IgD-negative memory B cell (primary cell): ENCODE measurements around the gene TAF8. TPM values are rescaled to one million over a fixed set of nuclear protein-coding genes. Genes with fewer than 3 reads are reported as not detected.

Experiments
- H3K27ac Mint-ChIP-seq, 3 donors: one replicate each; pipeline ENCODE4 v1.8.0; 2020 to 2022; ENCODE audit warnings: mild to moderate bottlenecking in 3 of 3, mixed read lengths in 3 of 3, moderate library complexity in 1 of 3
- H3K27me3 Mint-ChIP-seq: one replicate; pipeline ENCODE4 v1.8.0; 2021; ENCODE audit warnings: mixed read lengths
- H3K36me3 Mint-ChIP-seq: one replicate; pipeline ENCODE4 v1.8.0; 2020; ENCODE audit warnings: mild to moderate bottlenecking, mixed read lengths
- H3K4me1 Mint-ChIP-seq, 3 donors: one replicate each; pipeline ENCODE4 v1.8.0; 2020 to 2022; ENCODE audit warnings: mixed read lengths in 3 of 3, mild to moderate bottlenecking in 1 of 3
- H3K4me3 Mint-ChIP-seq, 4 donors: one replicate each; pipeline ENCODE4 v1.8.0; 2020 to 2022; ENCODE audit warnings: mild to moderate bottlenecking in 4 of 4, mixed read lengths in 4 of 4, moderate library complexity in 3 of 4
- H3K9me3 Mint-ChIP-seq, 3 donors: one replicate each; pipeline ENCODE4 v1.8.0; 2020 to 2021; ENCODE audit warnings: mixed read lengths in 3 of 3, mild to moderate bottlenecking in 1 of 3
- polyA plus RNA-seq: library from polyadenylated mRNA; unstranded; fragments of 300-500 nt; fragmentation: Illumina TruSeq; gene quantifications from one replicate; pipeline ENCODE4 v1.2.3, GENCODE V29; 2021

Gene TAF8
- polyA plus RNA-seq, 1 donor from 2014 or later: 22.2 TPM

- Mint-ChIP-seq H3K36me3 (no peaks in the 10 kb centered on the region), H3K9me3 (peaks cover 0 to 4% (median 0%) of the 10 kb centered on the region in 3 donors), H3K4me3 (peak overlapping the region in 1 of 4 donors; percentile 69), H3K4me1 (peaks cover 0 to 2% (median 0%) of the 10 kb centered on the region in 3 donors), H3K27ac (no peak overlapping the region), H3K27me3 (peaks cover 14% of the 10 kb centered on the region)
Measured at GRCh38 chr6:42105709-42106108, 55.4 kb downstream of the TAF8 start.

- no peak overlapping the region for H3K27ac Mint-ChIP-seq
- H3K4me3 Mint-ChIP-seq: peak overlapping the region in 2 of 4 donors; percentile 65 to 69
- peaks cover 0 to 2% (median 0%) of the 10 kb centered on the region in 3 donors for H3K4me1 Mint-ChIP-seq
- H3K9me3 Mint-ChIP-seq: peaks cover 0 to 5% (median 0%) of the 10 kb centered on the region in 3 donors
- peaks cover 14% of the 10 kb centered on the region for H3K27me3 Mint-ChIP-seq
- no peaks in the 10 kb centered on the region for H3K36me3 Mint-ChIP-seq
Measured at GRCh38 chr6:42106112-42107023, 56.0 kb downstream of the TAF8 start.

GRCh38 chr6:42108071-42108470, 57.7 kb downstream of the TAF8 start:
- peaks cover 11% of the 10 kb centered on the region for H3K27me3 Mint-ChIP-seq
- peaks cover 0 to 5% (median 0%) of the 10 kb centered on the region in 3 donors for H3K9me3 Mint-ChIP-seq
- no peak overlapping the region for H3K27ac Mint-ChIP-seq
- no peaks in the 10 kb centered on the region for H3K36me3 Mint-ChIP-seq
- peaks cover 0 to 2% (median 0%) of the 10 kb centered on the region in 3 donors for H3K4me1 Mint-ChIP-seq
- no peak overlapping the region for H3K4me3 Mint-ChIP-seq

GRCh38 chr6:42110683-42111082, 60.4 kb downstream of the TAF8 start:
- Mint-ChIP-seq H3K9me3 (peaks cover 0 to 5% (median 0%) of the 10 kb centered on the region in 3 donors), H3K27me3 (peaks cover 6% of the 10 kb centered on the region), H3K27ac (no peak overlapping the region), H3K4me3 (no peak overlapping the region), H3K4me1 (no peaks in the 10 kb centered on the region), H3K36me3 (no peaks in the 10 kb centered on the region)

- H3K27ac Mint-ChIP-seq: no peak overlapping the region
- peaks cover 0 to 5% (median 0%) of the 10 kb centered on the region in 3 donors for H3K9me3 Mint-ChIP-seq
- no peaks in the 10 kb centered on the region for H3K4me1 Mint-ChIP-seq
- no peak overlapping the region for H3K4me3 Mint-ChIP-seq
- H3K36me3 Mint-ChIP-seq: no peaks in the 10 kb centered on the region
- peaks cover 4% of the 10 kb centered on the region for H3K27me3 Mint-ChIP-seq
Measured at GRCh38 chr6:42112351-42112750, 62.0 kb downstream of the TAF8 start.

- H3K4me1 Mint-ChIP-seq: no peaks in the 10 kb centered on the region
- no peak overlapping the region for H3K27ac Mint-ChIP-seq
- H3K36me3 Mint-ChIP-seq: no peaks in the 10 kb centered on the region
- peaks cover 0 to 5% (median 0%) of the 10 kb centered on the region in 3 donors for H3K9me3 Mint-ChIP-seq
- peaks cover 2% of the 10 kb centered on the region for H3K27me3 Mint-ChIP-seq
- H3K4me3 Mint-ChIP-seq: no peak overlapping the region
Measured at GRCh38 chr6:42113936-42114636, 63.8 kb downstream of the TAF8 start.

GRCh38 chr6:42117843-42118161, 67.5 kb downstream of the TAF8 start:
- no peaks in the 10 kb centered on the region for H3K4me1 Mint-ChIP-seq
- peaks cover 2% of the 10 kb centered on the region for H3K27me3 Mint-ChIP-seq
- H3K36me3 Mint-ChIP-seq: no peaks in the 10 kb centered on the region
- no peak overlapping the region for H3K27ac Mint-ChIP-seq
- H3K4me3 Mint-ChIP-seq: no peak overlapping the region
- no peaks in the 10 kb centered on the region for H3K9me3 Mint-ChIP-seq

GRCh38 chr6:42118162-42119001, 68.1 kb downstream of the TAF8 start:
- peaks cover 2% of the 10 kb centered on the region for H3K27me3 Mint-ChIP-seq
- no peak overlapping the region for H3K4me3 Mint-ChIP-seq
- H3K36me3 Mint-ChIP-seq: no peaks in the 10 kb centered on the region

GRCh38 chr6:42120895-42121865, 70.9 kb downstream of the TAF8 start:
- Mint-ChIP-seq H3K4me1 (no peaks in the 10 kb centered on the region), H3K36me3 (no peaks in the 10 kb centered on the region), H3K27ac (no peak overlapping the region), H3K4me3 (no peak overlapping the region), H3K9me3 (no peaks in the 10 kb centered on the region), H3K27me3 (peaks cover 2% of the 10 kb centered on the region)

More at GRCh38 chr6:42118162-42119001, 68.1 kb downstream of the TAF8 start:
- H3K27ac Mint-ChIP-seq: no peak overlapping the region
- no peaks in the 10 kb centered on the region for H3K4me1 Mint-ChIP-seq
- no peaks in the 10 kb centered on the region for H3K9me3 Mint-ChIP-seq

GRCh38 chr6:42123379-42124103, 73.2 kb downstream of the TAF8 start:
- no peaks in the 10 kb centered on the region for H3K27me3 Mint-ChIP-seq
- no peaks in the 10 kb centered on the region for H3K9me3 Mint-ChIP-seq
- H3K27ac Mint-ChIP-seq: no peak overlapping the region

GRCh38 chr6:42124223-42124836, 74.0 kb downstream of the TAF8 start:
- no peaks in the 10 kb centered on the region for H3K36me3 Mint-ChIP-seq
- H3K9me3 Mint-ChIP-seq: no peaks in the 10 kb centered on the region
- H3K4me1 Mint-ChIP-seq: no peaks in the 10 kb centered on the region

More at GRCh38 chr6:42123379-42124103, 73.2 kb downstream of the TAF8 start:
- Mint-ChIP-seq H3K4me1 (no peaks in the 10 kb centered on the region), H3K4me3 (no peak overlapping the region), H3K36me3 (no peaks in the 10 kb centered on the region)

GRCh38 chr6:42125231-42125630, 74.9 kb downstream of the TAF8 start:
- no peaks in the 10 kb centered on the region for H3K36me3 Mint-ChIP-seq
- H3K27ac Mint-ChIP-seq: no peak overlapping the region
- H3K9me3 Mint-ChIP-seq: peaks cover 0 to under 1% (median 0%) of the 10 kb centered on the region in 3 donors
- no peaks in the 10 kb centered on the region for H3K27me3 Mint-ChIP-seq
- H3K4me1 Mint-ChIP-seq: no peaks in the 10 kb centered on the region
- no peak overlapping the region for H3K4me3 Mint-ChIP-seq

More at GRCh38 chr6:42124223-42124836, 74.0 kb downstream of the TAF8 start:
- Mint-ChIP-seq H3K27me3 (no peaks in the 10 kb centered on the region), H3K4me3 (no peak overlapping the region), H3K27ac (no peak overlapping the region)

GRCh38 chr6:42125663-42126062, 75.3 kb downstream of the TAF8 start:
- H3K36me3 Mint-ChIP-seq: no peaks in the 10 kb centered on the region
- H3K4me3 Mint-ChIP-seq: no peak overlapping the region
- H3K9me3 Mint-ChIP-seq: peaks cover 0 to 1% (median 0%) of the 10 kb centered on the region in 3 donors
- H3K27me3 Mint-ChIP-seq: no peaks in the 10 kb centered on the region
- H3K27ac Mint-ChIP-seq: no peak overlapping the region
- no peaks in the 10 kb centered on the region for H3K4me1 Mint-ChIP-seq
